Right lobe of liver (tissue), 4 donors: Measurements from ENCODE around the gene TTF1.

Experiments used
- CTCF ChIP-seq, 4 donors: fragments of 200-600 bp in 3 of 4; fragments of 450-650 bp in 1 of 4; IDR thresholded peaks; one replicate each; pipeline versions ENCODE4 v1.5.1 to v1.8.0; 2016 to 2022; ENCODE audit warnings: antibody characterized with exemption in 4 of 4, mild to moderate bottlenecking in 2 of 4
- POLR2A ChIP-seq: fragments of 450-650 bp; IDR thresholded peaks from one replicate; pipeline ENCODE4 v1.6.1; 2017; ENCODE audit warnings: antibody characterized with exemption, mild to moderate bottlenecking
- donor health status: DM: no; HTN: no; CAD: no.
- donor health status: DM: no; HTN: no; CAD: no.
- donor health status: DM: no; HTN: yes; CAD: no.

- no peak for TF ChIP-seq CTCF (IDR thresholded peaks at IDR 0.05)
- no peak for TF ChIP-seq POLR2A
Measured at GRCh38 chr9:132387133-132387532, 19.5 kb downstream of the TTF1 start.
